ENCODE data around the gene PRKCZ.
A peak's percentile ranks its signal among the peaks of the same experiment; 100 is the strongest.

Gene PRKCZ

DNA sequence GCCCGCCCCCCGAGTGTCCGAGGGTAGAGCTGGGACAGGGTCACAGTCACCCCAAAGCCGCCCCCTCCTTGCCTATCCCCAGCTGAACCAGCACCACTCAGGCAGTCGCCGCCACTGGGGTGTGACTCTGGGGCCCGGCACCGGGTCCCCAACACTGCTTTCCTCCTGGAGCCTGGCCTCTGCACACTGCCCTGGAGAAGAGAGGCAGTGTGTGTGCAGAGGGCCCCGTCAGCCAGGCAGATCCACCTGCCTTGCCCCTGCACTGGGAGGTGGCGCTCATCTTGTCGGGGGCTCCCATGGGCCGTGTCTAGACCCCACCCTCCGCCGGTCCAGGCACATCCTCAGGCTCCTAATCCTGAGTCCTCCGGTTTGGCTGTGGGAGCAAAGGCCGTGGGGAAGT, 128.7 kb downstream of the PRKCZ start:
- no peak for DNase-seq (ENCODE audit: low read depth in 2 of 2)

DNA sequence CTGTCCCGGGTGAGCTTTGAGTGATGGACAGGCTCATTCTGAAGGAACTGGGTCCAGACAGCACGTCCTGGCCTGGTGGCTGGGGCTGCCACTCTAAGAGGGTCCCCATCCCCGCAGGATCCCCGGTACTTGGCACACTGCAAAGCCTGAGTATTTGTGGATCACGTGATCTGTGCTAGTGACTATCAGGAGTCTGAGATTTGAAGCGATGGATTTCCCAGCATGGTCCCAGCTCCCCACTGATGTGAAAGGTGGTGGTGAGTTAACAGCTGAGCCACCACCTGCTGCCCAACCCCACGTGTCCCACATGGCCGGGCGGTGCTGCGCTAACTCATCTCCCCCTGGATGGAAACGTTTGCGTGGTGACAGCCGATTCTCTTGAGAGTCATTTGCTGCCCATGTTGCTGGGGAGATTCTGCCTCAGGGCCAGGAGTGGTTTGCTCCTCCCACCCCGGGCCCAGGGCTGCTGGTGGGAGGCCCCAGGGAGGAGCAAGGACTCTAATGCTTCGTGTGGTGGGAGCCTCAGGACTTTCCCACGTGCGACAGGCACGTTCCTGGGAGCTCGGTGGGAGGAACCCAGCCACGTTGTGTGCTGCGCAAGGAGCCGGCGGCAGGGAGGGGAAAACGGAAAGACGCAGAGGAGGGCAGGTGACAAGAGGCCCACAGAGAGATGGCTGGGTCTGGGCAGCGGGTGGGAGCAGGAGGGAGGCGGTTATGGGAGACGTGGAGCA, 129.2 kb downstream of the PRKCZ start:
- no peak for DNase-seq (ENCODE audit: low read depth in 2 of 2)

DNA sequence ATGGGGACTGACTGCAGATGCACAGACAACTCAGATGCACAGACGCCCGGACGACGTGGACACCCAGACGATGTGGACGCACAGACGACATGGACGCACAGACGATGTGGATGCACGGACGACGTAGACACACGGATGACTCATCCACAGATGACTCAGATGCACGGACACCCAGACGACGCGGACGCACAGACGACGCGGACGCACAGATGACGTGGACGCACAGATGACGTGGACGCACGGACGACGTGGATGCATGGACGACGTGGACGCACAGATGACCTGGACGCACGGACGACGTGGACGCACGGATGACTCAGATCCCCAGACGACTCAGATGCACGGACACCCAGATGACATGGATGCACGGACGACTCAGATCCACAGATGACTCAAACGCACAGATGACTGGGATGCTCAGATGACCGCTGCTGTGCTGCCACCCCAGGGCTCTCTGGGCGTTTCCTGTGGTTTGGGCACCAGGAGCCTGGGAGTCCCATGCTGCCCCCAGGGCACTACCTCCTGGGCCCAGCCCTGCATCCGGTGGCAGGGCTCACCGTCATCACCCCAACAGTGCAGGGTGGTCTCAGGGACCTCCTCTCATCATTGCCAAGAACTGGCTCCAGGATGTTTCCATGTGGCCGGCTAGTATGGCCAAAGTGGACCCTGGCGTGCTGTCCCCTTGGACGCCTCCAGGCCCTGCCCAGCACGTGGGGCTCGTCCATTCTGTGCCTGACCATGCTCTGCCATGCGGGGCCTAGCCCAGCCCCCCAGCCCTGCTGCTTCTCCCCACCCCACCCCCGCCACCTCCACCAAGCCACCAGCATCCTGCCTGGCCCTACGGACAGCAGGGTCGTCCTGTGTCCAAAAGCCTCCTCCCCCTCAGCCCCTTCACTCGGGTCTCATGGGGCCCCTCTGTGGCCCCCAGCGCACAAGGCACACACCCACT, 130.4 kb downstream of the PRKCZ start:
- no peak for DNase-seq (ENCODE audit: low read depth in 2 of 2)

DNA sequence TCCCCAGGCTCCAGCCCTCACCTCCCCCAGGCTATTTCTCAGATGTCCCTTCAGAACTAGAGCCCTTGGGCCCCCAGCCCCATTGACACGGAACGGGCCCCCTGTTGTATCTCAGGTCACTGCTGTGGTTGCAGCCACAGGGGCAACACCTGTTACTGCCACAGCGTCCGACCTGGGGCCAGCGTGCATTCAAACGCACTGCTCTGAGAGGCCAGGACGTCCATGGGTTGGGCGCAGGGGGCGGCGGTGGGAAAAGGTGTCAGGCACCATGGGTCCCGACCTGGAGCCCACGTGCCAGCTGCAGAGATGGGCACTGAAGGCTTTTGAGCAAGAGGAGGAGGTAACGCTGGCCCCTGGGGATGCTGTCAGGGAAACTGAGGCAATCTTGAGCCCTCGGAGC, 131.1 kb downstream of the PRKCZ start:
- DNase-seq (ENCODE audit: low read depth in 2 of 2), result no peak

DNA sequence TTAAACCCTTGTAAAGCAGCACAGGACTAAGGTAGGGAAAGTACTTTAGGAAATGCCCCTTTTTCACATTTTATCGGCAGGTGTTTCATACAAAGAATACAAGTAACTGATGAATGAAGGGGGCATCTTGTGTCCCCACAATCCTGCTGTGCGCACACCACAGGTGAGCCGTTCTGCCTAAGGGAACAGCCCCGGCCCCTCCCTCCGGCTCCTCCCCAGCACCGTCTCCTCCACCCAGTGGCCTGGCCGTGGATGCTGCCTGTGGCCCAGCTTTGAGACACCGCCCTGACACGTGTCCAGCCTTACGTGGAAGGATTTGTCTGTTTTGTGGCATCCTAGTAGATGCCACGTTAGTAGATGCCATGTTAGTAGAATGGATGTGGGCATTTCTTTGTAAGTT, 131.5 kb downstream of the PRKCZ start:
- DNase-seq (ENCODE audit: low read depth in 2 of 2), result no peak

DNA sequence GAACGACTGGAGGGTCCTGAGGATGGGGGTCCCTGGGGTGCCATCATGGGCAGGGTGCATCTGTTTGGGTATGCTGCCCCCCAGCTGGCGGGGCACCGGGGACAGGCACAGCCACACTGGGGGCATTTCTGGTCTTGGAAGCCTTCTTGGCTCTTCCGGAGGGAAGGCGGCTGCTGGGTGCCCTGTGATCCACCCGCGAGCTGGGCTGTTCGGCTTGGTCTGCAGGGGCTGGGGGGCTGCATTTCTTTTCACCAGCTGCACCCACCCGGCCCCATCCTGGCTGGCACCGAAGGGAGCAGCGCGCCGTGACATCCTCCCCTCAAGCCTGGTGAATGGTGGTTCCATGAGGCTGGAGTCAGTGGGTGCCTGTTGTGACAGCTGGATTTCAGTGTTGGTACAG, 132.2 kb downstream of the PRKCZ start:
- no peak for DNase-seq (ENCODE audit: low read depth in 2 of 2)

DNA sequence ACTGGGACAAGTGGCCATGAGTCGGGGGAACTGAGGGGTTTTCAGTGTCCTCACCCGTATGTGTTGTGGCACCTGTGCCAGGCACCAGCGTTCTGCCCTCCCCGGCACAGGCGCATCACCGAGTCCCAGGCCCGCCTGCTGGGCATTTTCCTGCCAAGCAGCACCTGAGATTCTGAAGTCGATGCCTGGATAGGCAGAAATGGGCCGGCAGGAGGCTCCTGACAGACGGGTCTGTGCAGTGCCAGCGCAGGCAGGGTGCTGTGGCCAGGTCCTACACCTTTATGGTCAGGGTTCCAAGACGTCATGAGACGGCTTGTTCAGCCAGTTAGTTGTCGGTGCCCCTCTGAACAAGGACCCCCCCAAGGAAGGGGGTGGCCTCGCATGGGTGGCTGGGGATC, 133.7 kb downstream of the PRKCZ start:
- DNase-seq (ENCODE audit: low read depth in 2 of 2), result no peak

DNA sequence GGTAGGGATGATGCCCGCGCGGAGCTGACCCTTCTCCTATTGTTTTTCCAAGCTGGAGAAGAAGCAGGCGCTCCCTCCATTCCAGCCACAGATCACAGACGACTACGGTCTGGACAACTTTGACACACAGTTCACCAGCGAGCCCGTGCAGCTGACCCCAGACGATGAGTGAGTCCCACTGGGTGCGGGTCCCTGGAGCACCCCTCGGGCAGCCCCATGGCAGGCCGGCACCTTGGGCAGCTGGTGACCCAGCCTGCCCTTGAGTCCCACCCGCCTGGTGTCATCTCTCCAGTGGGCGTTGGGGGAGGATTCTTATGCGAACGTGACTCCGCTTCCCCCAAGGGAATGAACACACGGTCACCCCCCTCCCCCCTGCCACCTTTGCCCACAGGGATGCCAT, 134.3 kb downstream of the PRKCZ start:
- DNase-seq (ENCODE audit: low read depth in 2 of 2), result no peak

DNA sequence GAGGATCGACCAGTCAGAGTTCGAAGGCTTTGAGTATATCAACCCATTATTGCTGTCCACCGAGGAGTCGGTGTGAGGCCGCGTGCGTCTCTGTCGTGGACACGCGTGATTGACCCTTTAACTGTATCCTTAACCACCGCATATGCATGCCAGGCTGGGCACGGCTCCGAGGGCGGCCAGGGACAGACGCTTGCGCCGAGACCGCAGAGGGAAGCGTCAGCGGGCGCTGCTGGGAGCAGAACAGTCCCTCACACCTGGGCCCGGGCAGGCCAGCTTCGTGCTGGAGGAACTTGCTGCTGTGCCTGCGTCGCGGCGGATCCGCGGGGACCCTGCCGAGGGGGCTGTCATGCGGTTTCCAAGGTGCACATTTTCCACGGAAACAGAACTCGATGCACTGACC, 134.7 kb downstream of the PRKCZ start:
- DNase-seq (ENCODE audit: low read depth in 2 of 2), result no peak

DNA sequence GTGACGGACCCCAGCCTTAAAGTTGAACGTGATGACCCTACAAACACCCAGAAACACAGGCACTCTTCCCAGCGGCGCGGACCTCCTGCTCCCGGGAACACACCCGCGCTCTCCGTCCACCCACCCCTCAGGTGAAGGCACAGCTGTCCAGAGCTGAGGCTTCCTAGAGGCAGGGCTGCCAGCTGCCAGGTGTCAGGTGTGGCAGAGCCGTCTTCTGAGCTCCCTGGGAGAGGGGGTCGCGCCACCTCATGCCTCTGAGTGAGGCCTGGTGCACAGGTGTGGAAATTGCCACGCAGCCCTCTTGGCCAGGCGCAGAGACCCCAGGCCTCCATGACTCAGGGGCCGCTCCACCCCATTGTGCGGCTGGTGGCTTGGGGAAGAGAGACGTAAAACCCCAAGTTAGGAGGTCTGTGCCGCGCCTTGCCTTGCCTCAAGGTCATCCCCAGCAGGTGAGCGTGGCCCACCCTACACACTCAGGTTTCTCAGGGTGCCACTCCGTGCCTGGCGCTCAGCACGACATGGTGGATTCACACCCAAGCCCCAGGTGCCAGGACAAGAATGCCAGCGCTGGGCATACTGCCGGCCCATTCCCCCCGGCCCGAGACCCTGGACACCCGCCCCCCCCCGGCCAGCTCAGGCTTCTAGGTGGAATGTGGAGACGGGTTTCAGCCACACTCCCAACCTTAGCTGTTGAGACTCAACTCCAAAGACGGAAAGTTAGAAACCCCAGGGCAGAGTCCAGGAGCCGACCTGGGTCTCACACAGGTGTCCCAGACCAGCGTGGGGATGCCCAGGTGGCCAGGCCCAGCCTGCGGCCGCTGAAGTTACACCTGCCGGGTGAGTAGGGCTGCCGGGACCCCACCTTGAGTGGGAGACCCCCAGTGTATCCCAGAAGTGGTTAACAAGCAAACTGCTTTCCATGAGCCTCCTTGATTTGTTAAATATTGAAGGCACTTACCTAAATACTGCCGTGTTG, 136.0 kb downstream of the PRKCZ start:
- DNase-seq (ENCODE audit: low read depth in 2 of 2), result no peak

DNA sequence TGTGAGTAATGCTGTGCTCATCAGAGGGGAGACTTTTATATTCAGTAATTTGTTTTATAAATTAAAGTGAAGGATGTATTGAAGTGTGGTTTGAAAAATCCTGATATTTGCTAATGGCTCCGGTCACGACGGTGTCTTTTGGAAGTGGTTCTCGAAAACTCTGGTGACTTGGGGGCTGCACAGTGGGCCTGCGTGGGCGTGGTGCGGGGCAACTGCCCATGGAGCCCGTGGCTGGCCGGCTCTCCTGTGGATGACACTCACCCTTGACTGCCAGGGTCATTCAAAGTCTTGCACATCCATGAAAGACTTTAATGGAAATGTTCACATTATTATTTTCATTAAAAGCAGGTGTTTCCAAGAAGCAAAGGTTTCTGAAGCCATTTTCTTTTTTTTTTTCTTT, 136.7 kb downstream of the PRKCZ start:
- no peak for DNase-seq (ENCODE audit: low read depth in 2 of 2)

DNA sequence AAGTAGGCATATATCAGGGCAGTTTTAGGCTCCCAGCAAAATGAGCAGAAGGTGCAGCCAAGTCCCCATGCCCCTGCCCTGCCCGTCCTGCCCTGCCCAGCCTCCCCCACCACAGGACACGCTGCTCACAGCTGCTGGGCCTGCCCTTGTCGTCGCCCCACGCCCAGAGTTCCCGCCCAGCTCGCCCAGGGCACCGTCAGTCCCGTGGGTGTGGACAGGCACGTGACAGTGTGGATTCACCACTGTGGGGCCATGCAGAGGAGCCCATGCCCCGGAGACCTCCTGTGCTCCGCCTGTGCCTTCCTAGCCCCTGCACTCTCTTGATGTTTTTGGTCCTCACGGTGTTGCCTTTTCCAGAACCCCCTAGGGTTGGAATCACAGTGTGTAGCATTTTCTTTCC, 137.4 kb downstream of the PRKCZ start:
- DNase-seq (ENCODE audit: low read depth in 2 of 2), result no peak

DNA sequence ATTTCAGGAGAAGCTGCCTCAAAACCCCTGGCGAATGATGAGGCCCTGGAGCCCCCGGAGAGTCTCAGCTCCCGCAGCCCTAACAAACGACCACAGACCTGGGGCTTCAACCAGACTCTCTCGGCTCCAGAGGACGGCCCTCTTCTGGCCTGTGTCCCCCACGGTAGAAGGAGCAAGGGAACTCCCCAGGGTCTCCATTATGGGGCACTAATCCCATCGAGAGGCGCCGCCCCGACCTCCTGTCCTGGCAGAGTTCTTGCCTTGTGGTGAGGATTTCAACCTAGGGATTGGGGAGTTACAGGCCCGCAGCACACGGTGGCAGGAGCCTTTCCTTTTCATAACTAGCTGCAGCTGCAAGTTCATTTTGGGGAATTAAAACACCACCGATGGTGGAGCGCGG, 138.1 kb downstream of the PRKCZ start:
- DNase-seq (ENCODE audit: low read depth in 2 of 2), result no peak

DNA sequence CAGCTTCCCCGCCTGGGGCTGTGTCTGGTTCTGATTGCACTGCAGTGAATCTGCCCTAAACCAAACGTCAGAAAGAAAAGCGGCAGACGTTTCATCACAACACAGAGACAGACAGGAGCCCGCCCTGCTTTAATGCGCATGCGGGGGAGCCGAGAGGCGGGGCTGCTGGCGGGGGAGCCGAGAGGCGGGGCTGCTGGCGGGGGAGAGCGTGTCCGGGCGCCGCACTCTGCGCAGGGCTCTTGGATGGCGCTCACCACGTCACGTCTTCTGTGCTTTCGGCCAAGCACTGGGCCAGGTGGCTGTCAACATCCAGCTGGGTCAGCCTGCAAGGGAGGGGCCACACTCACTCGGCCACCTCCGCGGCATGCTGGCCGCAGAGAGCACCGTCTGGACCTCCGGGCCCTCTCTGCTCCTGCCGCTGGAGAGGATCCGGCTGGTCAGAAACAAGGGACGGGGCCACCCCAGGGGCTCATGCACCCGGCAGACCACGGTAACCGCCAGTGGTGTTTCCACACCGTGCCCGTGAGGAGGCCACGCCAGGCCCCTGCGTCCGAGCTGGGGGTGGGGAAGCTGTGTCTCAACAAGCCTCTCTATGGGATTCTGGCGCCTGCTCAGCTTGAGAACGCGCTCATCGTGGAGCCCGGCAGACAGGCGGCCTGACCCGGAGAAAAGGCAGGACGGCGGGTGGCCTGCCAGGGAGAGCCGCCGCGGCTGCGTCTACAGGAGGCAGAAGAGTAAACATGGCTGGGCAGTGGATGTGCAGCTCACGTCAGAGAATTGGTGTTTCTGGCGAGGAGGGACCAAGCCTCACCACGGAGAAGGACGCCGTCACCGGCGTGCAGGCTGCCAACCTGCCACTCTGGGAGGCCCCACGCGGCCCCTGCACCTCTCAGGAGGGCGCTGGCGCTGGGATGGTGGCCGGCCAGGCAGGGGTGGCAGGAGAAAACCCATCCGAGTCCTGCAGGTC, 139.5 kb downstream of the PRKCZ start:
- peak; percentile 73 to 79 for DNase-seq (ENCODE audit: low read depth in 2 of 2)

DNA sequence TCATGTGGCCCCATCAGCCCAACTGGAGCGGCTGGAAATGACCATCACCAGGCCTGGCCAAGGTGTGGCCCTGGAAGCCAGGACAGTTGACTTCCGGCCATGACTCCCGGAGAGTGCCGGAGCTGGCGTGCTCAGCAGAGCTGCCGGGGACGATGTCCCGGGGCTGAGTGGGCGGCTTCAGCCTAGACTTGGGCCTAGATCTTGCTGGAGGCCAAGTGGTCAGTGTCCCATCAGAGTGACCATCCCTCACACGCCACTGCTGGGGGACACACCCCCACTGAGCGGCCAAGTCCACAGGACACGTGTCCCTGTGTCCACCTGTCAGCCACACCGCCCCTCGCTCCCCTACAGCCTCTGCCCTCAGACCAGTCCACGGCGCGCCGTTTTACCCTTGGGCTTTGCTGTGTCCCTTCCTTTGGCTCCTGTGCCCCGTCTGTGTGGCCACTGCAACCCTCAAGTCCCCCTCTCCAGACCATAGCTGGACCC, 140.3 kb downstream of the PRKCZ start:
- DNase-seq (ENCODE audit: low read depth in 2 of 2), result no peak

DNA sequence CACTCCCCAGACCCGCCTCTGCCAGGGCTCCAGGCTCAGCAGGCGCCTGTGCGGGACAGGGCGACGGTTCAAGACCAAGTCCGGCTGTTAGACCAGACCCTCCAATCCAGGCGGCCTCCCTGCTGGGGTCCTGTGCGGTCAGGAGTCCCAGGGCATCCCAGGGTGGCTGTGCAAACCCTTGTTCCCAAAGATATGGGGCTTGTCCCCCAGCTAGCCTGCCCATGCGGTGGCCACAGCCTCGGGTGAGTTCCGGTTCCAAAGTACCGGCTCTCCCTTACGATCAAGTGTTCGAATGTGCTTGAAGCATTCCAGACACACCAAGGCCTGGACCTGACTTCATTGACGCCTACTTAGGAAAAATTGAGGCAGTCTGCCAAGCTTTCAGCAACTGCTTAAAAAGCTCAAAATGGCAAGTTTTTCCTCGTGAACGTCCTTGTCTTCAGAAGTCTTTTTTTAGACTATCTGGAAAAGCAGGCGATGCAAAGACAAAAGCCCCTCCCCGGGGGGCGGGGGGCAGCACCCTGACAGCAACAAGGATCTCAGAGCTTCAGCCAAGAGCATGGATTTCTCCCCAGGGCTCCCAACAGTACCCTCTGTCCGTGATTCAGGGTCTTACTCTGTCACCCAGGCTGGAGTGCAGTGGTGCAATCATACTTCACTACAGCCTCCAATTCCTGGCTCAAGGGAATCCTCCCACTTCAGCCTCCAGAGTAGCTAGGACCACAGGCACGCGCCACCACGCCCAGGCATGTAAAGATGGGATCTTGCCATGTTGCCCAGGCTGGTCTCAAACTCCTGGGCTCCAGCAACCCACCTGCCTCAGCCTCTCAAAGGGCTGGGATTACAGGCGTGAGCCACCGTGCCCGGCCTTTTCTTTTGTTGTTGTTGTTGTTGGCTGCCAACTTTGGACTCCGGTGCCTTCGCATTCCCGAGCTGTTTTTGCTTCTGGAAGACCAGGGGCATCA, 142.1 kb downstream of the PRKCZ start:
- DNase-seq (ENCODE audit: low read depth in 2 of 2), result no peak

DNA sequence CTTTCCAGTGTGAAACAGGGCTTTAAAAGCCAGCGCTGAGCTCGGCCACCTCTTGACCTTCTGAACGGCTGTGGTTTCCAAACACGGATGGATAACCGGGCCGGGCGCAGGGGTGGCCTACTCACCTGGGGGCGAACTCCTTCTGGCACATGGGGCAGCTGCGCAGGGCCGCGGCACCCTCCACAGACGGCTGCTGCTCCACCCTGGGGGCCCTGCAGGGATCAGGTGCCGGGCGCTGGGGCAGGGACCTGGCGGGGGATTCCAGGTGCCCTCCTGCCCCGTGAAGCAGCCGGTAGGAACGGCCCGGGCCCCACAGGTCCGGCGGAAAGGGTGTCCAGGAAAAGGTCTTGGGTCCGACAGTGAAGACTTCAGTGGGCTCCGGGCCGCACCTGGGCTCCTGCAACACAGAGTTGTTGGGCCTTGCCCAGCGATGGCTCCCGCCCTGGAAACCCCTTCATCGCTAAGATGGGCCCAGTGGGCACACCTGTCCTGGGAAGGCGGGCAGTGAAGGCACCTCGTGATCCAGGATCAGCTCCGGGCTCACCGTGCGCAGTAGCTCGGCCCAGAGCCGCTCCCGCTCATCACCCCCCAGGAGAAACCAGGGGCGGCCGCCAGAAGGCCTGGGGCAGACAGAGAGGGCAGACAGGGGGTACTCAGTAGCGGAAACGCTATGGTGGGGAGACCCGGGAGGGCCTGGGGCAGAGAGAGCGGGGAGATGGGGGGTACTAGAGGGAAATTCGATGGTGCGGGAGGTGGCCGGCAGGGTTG, 143.5 kb downstream of the PRKCZ start:
- no peak for DNase-seq (ENCODE audit: low read depth in 2 of 2)

DNA sequence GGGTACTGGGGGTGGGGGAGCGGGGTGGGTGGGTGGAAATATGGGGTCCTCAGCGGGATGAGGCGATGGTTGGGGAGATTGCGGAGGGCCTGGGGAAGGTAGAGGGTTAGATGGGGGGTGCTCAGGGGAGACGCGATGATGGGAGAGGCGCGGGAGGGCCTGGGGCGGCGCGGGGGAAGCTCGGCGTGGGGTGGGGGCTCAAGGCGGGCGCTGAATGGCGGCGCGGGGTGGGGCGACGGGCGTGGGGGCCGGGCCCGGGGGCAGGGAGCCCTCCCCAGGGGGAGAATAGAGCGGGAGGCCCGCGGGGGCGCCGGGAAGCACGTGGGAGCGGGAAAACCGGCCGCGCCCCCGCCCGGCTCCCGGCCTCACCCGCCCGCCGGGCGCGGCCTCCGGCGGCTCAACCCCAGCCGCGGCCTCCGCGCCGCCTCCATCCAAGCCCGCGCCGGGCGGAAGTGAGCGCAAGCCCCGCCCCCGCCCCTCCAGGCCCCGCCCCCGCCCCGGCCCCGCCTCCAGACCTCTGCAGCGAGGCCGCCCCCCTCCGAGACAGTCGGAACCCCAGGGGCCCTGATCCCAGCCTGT, 144.2 kb downstream of the PRKCZ start, which contains the start of gene FAAP20:
FAAP20 (minus strand) TSS at position 454 of the 579 bp plus-strand sequence; CDS start at position 431, 23 bp downstream.
- DNase-seq (ENCODE audit: low read depth in 2 of 2), result no peak
